ENCODE data around the gene CRYBA4. TPM values are rescaled to one million over a fixed set of nuclear protein-coding genes. Genes with fewer than 3 reads are reported as not detected.

Gene CRYBA4
- total and polyA plus RNA-seq, 2 of the 13 experiments (the other 11 are each of a cell fraction or from before 2014, with no cell fraction given): not detected

GRCh38 chr22:26589845-26590736 is 31.7 kb upstream of the CRYBA4 start, which contains the start of gene TPST2 (continued):
- TF ChIP-seq, protein P1, sequence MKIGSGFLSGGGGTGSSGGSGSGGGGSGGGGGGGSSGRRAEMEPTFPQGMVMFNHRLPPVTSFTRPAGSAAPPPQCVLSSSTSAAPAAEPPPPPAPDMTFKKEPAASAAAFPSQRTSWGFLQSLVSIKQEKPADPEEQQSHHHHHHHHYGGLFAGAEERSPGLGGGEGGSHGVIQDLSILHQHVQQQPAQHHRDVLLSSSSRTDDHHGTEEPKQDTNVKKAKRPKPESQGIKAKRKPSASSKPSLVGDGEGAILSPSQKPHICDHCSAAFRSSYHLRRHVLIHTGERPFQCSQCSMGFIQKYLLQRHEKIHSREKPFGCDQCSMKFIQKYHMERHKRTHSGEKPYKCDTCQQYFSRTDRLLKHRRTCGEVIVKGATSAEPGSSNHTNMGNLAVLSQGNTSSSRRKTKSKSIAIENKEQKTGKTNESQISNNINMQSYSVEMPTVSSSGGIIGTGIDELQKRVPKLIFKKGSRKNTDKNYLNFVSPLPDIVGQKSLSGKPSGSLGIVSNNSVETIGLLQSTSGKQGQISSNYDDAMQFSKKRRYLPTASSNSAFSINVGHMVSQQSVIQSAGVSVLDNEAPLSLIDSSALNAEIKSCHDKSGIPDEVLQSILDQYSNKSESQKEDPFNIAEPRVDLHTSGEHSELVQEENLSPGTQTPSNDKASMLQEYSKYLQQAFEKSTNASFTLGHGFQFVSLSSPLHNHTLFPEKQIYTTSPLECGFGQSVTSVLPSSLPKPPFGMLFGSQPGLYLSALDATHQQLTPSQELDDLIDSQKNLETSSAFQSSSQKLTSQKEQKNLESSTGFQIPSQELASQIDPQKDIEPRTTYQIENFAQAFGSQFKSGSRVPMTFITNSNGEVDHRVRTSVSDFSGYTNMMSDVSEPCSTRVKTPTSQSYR (CRISPR knock-in tag; IDR thresholded peaks at IDR 0.05; ENCODE audit: borderline replicate concordance): 0 out of 2 replicates have a peak, but pooled peaks have one; percentile 17
- TF ChIP-seq TEAD3 (CRISPR knock-in tag; optimal IDR thresholded peaks at IDR 0.05; ENCODE audit: borderline replicate concordance) (no peak), DPF2 (CRISPR knock-in tag; IDR thresholded peaks at IDR 0.05; ENCODE audit: borderline replicate concordance, low read depth) (no peak), ZNF414 (CRISPR knock-in tag; IDR thresholded peaks at IDR 0.05) (no peak), SAP130 (CRISPR knock-in tag; IDR thresholded peaks at IDR 0.05; ENCODE audit: low read depth) (peak; percentile 36; the same call in 1 of the 2 replicates), ARNT2 (CRISPR knock-in tag; IDR thresholded peaks at IDR 0.05; ENCODE audit: low read depth) (peak; percentile 22; the same call in 1 of the 2 replicates), TCF12 (IDR thresholded peaks at IDR 0.05) (no peak), TCF12 (CRISPR knock-in tag; IDR thresholded peaks at IDR 0.05) (no peak), ZNF574 (CRISPR knock-in tag; IDR thresholded peaks at IDR 0.05) (no peak), CHCHD3 (CRISPR knock-in tag; IDR thresholded peaks at IDR 0.05) (no peak), ZMYM3 (CRISPR knock-in tag; IDR thresholded peaks at IDR 0.05) (peak; percentile 87), RFXANK (CRISPR knock-in tag; IDR thresholded peaks at IDR 0.05) (no peak), TFAP4 (IDR thresholded peaks at IDR 0.05; ENCODE audit: borderline replicate concordance, low read depth) (0 out of 2 replicates have a peak, but pooled peaks have one; percentile 21), CSRNP1 (CRISPR knock-in tag; IDR thresholded peaks at IDR 0.05) (no peak), JUN (CRISPR knock-in tag; IDR thresholded peaks at IDR 0.05) (no peak), SNAI1 (CRISPR knock-in tag; IDR thresholded peaks at IDR 0.05; ENCODE audit: borderline replicate concordance) (no peak)
- TF ChIP-seq, protein P2, sequence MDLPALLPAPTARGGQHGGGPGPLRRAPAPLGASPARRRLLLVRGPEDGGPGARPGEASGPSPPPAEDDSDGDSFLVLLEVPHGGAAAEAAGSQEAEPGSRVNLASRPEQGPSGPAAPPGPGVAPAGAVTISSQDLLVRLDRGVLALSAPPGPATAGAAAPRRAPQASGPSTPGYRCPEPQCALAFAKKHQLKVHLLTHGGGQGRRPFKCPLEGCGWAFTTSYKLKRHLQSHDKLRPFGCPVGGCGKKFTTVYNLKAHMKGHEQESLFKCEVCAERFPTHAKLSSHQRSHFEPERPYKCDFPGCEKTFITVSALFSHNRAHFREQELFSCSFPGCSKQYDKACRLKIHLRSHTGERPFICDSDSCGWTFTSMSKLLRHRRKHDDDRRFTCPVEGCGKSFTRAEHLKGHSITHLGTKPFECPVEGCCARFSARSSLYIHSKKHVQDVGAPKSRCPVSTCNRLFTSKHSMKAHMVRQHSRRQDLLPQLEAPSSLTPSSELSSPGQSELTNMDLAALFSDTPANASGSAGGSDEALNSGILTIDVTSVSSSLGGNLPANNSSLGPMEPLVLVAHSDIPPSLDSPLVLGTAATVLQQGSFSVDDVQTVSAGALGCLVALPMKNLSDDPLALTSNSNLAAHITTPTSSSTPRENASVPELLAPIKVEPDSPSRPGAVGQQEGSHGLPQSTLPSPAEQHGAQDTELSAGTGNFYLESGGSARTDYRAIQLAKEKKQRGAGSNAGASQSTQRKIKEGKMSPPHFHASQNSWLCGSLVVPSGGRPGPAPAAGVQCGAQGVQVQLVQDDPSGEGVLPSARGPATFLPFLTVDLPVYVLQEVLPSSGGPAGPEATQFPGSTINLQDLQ (CRISPR knock-in tag; IDR thresholded peaks at IDR 0.05): no peak
